OCI-LY3 (cell line): ENCODE data around the gene RPS6KA1.

Experiments used
- H2AFZ ChIP-seq: fragments of 200-600, 300-600 bp; shearing (Covaris generic); 2 replicates; pipeline ENCODE4 v1.6.0; 2014; ENCODE audit warnings: antibody characterized with exemption, low read depth, low read length
- H3K27ac ChIP-seq: fragments of 200-600, 300-600 bp; sonication (generic); 2 replicates; pipeline ENCODE4 v1.5.1; 2014; ENCODE audit warnings: mild to moderate bottlenecking, low read length, moderate library complexity, mixed read lengths
- H3K27me3 ChIP-seq: fragments of 200-600, 300-600 bp; sonication (generic); 2 replicates; pipeline ENCODE4 v1.6.1; 2014; ENCODE audit warnings: low read depth, low read length, mixed read lengths
- H3K36me3 ChIP-seq: fragments of 200-600, 300-600 bp; sonication (generic); replicated peaks from 2 replicates; pipeline ENCODE3; 2014; ENCODE audit warnings: low read depth, low read length, mixed read lengths
- H3K4me1 ChIP-seq: fragments of 300-600, 200-600 bp; sonication (generic); 2 replicates; pipeline ENCODE4 v1.6.1; 2014; ENCODE audit warnings: low read length, mixed read lengths
- H3K4me2 ChIP-seq: fragments of 200-600, 300-600 bp; sonication (generic); 2 replicates; pipeline ENCODE4 v1.6.1; 2014; ENCODE audit warnings: low read length, mixed read lengths
- H3K4me3 ChIP-seq: fragments of 300-600, 200-600 bp; sonication (generic); 2 replicates; pipeline ENCODE4 v1.5.1; 2014; ENCODE audit warnings: antibody characterized with exemption, mild to moderate bottlenecking, low read length, moderate library complexity
- H3K79me2 ChIP-seq: fragments of 300-600, 200-600 bp; shearing (Covaris generic); 2 replicates; pipeline ENCODE4 v1.6.1; 2014; ENCODE audit warnings: mild to moderate bottlenecking, low read length, mixed read lengths
- H3K9ac ChIP-seq: fragments of 300-600, 200-600 bp; shearing (Covaris generic); 2 replicates; pipeline ENCODE4 v1.6.0; 2014; ENCODE audit warnings: mild to moderate bottlenecking, low read length, moderate library complexity
- H3K9me3 ChIP-seq: fragments of 200-600, 300-600 bp; shearing (Covaris generic); 2 replicates; pipeline ENCODE4 v1.6.1; 2014; ENCODE audit warnings: low read length, mixed read lengths; ENCODE audit not compliant: insufficient read depth
- H4K20me1 ChIP-seq: fragments of 200-600, 300-600 bp; sonication (generic); 2 replicates; pipeline ENCODE4 v1.6.1; 2016; ENCODE audit warnings: low read length, mixed read lengths; ENCODE audit not compliant: insufficient read depth
- CTCF ChIP-seq: fragments of 200-600, 300-600 bp; sonication (generic); IDR thresholded peaks from 2 replicates; pipeline ENCODE4 v1.5.1; 2014; ENCODE audit warnings: antibody characterized with exemption, low read length, low read depth
- EZH2phosphoT487 ChIP-seq: fragments of 200-600 bp; shearing (Covaris generic); IDR thresholded peaks from 2 replicates; pipeline ENCODE4 v1.6.1; 2018; ENCODE audit warnings: antibody characterized with exemption, mixed run types, low read depth

RPS6KA1 gene

DNA sequence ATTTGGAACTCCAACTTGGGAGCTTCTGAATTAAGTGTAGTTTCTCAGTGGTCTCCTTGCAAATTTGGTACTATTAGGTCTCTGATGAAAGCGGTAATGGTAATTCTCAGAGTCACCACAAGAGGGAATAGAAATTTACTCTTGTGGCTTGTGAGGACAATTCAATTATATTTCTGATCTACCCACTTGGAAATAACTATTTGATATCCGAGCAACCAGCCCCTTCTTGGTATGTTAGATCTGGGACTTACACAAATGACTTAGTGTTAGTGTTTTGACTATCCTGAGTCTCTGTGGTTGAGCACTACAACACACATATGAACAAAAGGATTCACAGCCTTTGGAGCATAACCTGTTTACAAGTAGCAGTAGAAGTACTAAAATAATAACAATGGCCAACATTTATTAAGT, 68.1 kb downstream of the RPS6KA1 start:
- H2AFZ ChIP-seq: no peak overlapping the region
- H4K20me1 ChIP-seq: no peaks in the 10 kb centered on the region
- no peak overlapping the region for H3K9ac ChIP-seq
- H3K4me3 ChIP-seq: no peak overlapping the region
- no peak overlapping the region for H3K27ac ChIP-seq
- no peaks in the 10 kb centered on the region for H3K79me2 ChIP-seq
- no peaks in the 10 kb centered on the region for H3K9me3 ChIP-seq
- TF ChIP-seq EZH2phosphoT487 (no peak), CTCF (peak; percentile 42)
- peaks cover 18% of the 10 kb centered on the region for H3K4me1 ChIP-seq
- no peak overlapping the region for H3K4me2 ChIP-seq
- no peaks in the 10 kb centered on the region for H3K36me3 ChIP-seq
- H3K27me3 ChIP-seq: no peaks in the 10 kb centered on the region

DNA sequence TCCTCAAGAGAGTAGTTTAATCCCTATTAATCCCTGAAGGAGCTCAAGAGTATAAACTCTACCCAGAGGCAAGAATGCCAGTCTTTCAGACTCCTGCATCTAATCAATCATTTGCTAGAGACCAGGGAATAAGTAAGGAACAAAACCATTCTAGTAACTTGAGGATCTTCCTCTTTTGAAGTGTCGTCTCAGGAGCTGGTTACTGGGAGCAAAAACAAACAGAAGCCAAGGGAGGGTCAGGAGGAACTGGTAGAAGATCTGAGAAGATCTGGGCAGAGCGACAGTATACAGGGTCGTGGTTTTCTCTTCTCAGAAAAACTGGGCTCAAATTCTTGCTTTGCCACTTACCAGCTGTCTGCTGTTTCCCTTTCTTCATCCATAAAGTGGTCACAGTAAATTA, 69.3 kb downstream of the RPS6KA1 start:
- Histone ChIP-seq H4K20me1 (no peaks in the 10 kb centered on the region), H3K9me3 (no peaks in the 10 kb centered on the region), H3K9ac (no peak overlapping the region), H3K4me2 (peak overlapping the region; percentile 21; the same call in 1 of the 2 replicates), H2AFZ (0 out of 2 replicates have a peak overlapping the region, but pooled peaks have one; percentile 60), H3K27me3 (no peaks in the 10 kb centered on the region), H3K79me2 (no peaks in the 10 kb centered on the region), H3K27ac (no peak overlapping the region), H3K4me3 (no peak overlapping the region), H3K4me1 (peaks cover 17% of the 10 kb centered on the region), H3K36me3 (no peaks in the 10 kb centered on the region)
- TF ChIP-seq EZH2phosphoT487 (no peak), CTCF (no peak)

DNA sequence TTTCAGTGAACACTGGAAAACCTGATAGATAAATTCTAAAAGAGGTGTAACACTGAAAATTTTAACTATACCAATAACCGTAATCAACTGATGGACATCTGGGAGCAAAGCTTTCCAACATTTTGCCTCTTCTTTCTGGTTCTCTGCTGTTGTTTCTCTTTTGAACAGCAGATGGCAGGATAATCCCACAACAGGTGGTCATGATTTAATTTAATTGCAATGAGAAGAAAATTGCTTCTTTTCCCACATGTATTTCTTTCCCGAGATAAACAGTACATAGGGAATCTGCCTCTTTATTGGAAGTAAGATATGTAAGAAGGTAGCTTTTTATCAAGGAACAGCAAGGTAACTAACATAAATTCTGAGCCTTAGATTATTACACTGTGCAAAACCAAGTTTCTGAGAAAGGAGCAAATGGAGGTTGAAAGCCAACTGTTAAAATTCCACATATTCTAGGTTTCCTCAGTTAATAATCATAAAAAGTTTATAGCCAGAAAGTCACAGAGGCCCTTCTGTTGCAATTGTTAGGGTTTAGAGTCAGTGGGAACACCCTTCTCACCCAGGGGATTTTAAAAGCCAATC, 72.9 kb downstream of the RPS6KA1 start:
- Histone ChIP-seq H3K27me3 (no peaks in the 10 kb centered on the region), H3K9ac (no peak overlapping the region), H2AFZ (no peak overlapping the region)

GRCh38 chr1:26603856-26604255, 74.3 kb downstream of the RPS6KA1 start:
- H4K20me1 ChIP-seq: no peaks in the 10 kb centered on the region
- no peaks in the 10 kb centered on the region for H3K36me3 ChIP-seq

More for the DNA sequence above, 72.9 kb downstream of the RPS6KA1 start:
- peaks cover 17% of the 10 kb centered on the region for H3K4me1 ChIP-seq
- H3K4me2 ChIP-seq: 0 out of 2 replicates have a peak overlapping the region, but pooled peaks have one; percentile 15
- no peaks in the 10 kb centered on the region for H3K9me3 ChIP-seq
- H3K27ac ChIP-seq: no peak overlapping the region
- TF ChIP-seq EZH2phosphoT487 (no peak), CTCF (peak; percentile 83)
- no peaks in the 10 kb centered on the region for H3K36me3 ChIP-seq
- H3K79me2 ChIP-seq: no peaks in the 10 kb centered on the region
- no peak overlapping the region for H3K4me3 ChIP-seq
- H4K20me1 ChIP-seq: no peaks in the 10 kb centered on the region

More at GRCh38 chr1:26603856-26604255, 74.3 kb downstream of the RPS6KA1 start:
- Histone ChIP-seq H3K4me2 (no peak overlapping the region), H3K79me2 (no peaks in the 10 kb centered on the region), H3K9ac (no peak overlapping the region), H3K4me3 (no peak overlapping the region), H3K27me3 (no peaks in the 10 kb centered on the region), H2AFZ (no peak overlapping the region), H3K4me1 (peaks cover 13% of the 10 kb centered on the region; the same call in 1 of the 2 replicates), H3K9me3 (no peaks in the 10 kb centered on the region), H3K27ac (no peak overlapping the region)
- no peak for TF ChIP-seq CTCF
- TF ChIP-seq EZH2phosphoT487: no peak
